CD1c-positive myeloid dendritic cell (primary cell): ENCODE measurements around the gene SLC38A11.
A peak's percentile ranks its signal among the peaks of the same experiment; 100 is the strongest.

Source experiments
- DNase-seq: peaks from one replicate; pipeline ENCODE4 v3.0.0-alpha.2; 2016; ENCODE audit errors: extremely low spot score

SLC38A11 gene

GRCh38 chr2:164972216-164972615 is 16.9 kb upstream of the SLC38A11 start:
- no peak for DNase-seq

DNA sequence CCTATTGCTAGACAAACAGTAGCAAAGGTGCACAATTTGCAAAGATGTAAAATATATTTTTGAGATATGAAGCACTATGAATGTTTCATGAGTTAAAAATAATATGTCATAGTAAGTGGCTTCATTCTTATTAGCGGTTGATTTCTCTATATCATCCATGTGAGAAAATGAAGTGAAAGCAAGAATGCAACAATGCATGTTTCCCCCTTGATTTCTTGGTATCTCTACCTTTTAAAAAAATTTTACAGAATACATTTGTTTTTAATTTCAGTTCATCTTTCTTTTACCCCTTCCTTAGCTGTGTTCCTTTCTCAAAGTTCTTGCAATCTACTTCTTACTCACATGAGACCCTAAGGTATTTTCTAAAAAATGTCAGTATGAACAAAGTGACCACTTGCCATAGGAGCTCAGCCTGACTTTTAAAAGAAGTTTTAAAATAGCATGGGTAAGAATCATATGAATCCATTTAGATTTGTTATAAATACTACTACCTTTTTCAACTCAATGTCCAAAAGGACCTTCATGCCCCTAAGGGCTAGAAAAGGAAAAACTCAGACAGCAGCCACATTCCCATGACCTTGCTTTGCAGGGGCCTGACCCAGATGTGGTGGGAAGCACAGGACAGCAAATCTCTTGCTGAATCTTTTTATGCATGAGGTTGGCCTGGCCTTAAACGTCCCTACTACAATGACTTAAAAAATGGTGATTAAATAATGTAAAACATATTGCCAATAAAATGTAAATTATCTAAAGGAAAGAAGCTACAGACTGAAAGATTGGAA is 14.8 kb upstream of the SLC38A11 start:
- no peak for DNase-seq

DNA sequence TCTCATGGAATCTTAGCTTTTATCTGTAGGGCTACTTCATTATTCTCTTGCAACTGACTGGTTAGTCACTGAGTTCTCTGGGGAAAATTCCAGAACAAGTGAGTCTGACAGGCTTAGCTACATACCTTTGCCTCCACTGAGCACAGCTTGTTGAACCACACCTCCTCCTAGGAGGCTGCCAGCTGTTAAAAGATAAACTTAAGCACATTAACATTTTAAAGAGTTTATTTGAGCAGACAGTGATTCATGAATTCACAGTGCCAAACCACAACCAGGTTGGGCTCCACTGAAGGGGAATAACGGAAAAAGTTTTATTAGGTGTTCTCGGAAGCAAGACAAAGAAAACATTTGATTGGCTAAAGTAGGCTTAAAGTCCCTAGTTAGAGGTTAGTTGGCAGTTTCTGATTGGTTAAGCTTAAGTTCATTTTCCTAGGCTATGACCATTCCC is 12.5 kb upstream of the SLC38A11 start:
- no peak for DNase-seq

DNA sequence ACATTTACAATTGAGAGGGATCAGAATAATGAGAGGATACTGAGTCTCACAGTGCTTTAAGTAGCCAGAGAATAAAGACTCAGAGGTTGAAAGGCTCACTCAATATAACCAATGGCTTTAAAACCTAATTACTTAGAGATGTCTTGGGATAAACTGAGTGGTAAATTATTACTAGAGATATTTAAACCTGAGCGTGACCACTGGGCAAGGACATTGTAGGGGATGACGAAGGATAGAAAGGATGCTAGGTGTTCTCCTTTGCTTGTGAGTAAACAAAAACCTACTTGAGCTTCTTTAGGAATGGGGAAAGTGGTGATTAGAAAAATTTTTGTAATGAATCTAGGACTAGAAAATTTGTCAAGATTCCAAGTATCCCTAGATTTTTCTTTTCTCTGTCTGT is 12.0 kb upstream of the SLC38A11 start:
- DNase-seq: no peak

GRCh38 chr2:164964700-164965099 is 9.4 kb upstream of the SLC38A11 start:
- peak; percentile 18 for DNase-seq

- no peak for DNase-seq
Observed at GRCh38 chr2:164960159-164960558, 4.8 kb upstream of the SLC38A11 start.

DNA sequence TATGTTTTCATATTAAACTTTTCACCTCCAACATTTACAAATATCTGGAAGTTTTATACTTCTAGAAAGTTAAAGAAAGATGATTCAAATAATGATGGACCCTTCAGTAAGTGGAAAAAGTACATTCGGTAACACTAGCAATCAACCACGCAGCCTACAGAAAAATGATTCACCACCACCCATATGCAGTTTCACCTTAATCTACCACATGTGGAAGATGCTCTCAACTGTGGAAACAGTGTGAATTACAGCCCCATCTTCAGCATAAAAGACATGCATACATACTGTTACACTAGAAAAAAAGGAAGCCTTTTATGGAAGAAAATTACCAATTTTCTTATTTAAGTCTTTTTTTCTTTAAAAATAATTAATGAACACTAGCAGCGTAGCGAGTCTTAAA is 1.1 kb downstream of the SLC38A11 start:
- DNase-seq: no peak

DNA sequence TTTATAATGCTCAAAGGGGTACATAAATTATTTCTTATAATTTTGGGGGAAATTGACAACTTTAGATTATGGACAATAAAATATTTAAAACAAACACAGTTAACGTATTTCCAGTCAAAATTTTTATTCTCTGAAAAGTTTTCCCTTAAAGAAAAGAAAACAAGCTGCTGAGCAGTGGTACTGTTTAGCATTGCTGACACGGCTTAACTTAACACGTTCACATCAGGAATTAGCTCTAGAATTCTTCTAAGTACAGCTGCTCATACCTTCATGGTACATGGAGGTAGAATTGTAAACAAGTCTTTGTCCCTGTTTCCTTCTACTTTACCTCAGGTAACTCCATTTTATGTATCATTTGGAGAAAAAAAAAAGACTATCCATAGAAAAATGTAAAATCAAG is 2.0 kb downstream of the SLC38A11 start:
- DNase-seq: no peak

DNA sequence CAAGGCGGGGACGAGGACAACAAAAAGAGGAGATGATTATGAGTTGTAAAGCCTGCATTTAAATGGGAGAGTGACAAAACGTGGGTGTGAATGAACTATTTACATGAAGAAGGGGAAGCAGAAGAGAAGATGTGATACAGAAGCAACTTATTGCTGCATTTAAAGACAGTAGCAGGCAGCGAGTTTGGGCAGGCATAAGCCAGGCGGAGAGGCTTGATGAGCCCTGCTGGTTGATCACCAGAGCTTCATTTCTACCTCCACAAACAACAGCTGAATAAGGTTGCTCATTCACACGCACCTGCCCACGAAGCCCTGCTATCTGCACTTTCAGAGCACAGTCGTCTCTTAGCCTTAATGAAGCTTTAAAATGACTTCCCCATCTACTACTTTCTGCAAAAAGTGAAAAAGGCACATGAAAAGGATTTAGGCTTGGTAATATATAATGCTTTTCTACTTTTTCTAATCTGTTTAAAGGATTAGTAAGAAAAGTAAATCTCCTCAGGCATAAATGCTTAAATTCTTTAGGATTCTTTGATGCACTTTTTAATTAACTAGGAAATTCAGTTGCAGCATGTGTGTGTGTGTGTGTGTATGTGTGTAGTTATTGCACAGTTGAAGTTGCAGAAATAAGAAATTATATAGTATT is 3.1 kb downstream of the SLC38A11 start:
- no peak for DNase-seq

GRCh38 chr2:164948540-164948939 is 6.8 kb downstream of the SLC38A11 start:
- DNase-seq: no peak

- no peak for DNase-seq
Observed at GRCh38 chr2:164947281-164947680, 8.0 kb downstream of the SLC38A11 start.

GRCh38 chr2:164943289-164943688 is 12.0 kb downstream of the SLC38A11 start:
- DNase-seq: no peak

GRCh38 chr2:164937864-164938401 is 17.4 kb downstream of the SLC38A11 start:
- DNase-seq: no peak

GRCh38 chr2:164935118-164936101 is 19.9 kb downstream of the SLC38A11 start:
- no peak for DNase-seq

DNA sequence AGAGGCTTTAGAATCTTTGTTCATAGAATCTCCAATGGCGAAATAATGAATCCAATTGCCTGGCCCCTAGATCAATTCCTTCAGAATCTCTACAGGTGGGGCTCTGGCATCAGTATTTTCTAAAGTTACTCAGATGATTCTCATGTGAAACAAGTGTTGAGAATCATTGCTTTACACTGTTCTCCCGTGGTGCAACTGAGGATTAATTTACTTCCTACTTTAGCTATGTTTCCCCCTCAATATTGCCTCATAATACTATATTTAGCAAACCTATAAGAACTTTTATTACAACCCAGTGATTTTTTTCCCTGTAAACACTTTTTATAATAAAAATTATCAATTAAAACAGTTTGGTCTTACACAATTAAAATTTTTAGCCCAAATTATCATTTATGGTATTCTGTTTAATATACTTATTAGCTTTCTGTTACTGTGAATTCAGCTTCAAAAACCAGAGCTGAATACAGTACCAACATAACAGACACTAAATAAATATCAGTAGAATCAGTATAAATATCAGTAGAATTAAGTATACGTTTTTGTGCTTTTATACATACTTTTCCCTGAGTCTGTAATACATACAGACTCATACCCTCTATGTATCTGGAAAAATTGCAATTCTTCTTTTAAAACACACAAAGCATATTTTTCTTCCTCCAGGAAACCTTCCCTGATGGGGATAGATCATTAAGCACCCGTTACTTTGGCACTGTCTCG is 20.8 kb downstream of the SLC38A11 start:
- no peak for DNase-seq

GRCh38 chr2:164933671-164934189 is 21.6 kb downstream of the SLC38A11 start:
- DNase-seq: no peak

GRCh38 chr2:164932377-164932776 is 22.9 kb downstream of the SLC38A11 start:
- DNase-seq: no peak

GRCh38 chr2:164928101-164928673 is 27.1 kb downstream of the SLC38A11 start:
- DNase-seq: no peak

DNA sequence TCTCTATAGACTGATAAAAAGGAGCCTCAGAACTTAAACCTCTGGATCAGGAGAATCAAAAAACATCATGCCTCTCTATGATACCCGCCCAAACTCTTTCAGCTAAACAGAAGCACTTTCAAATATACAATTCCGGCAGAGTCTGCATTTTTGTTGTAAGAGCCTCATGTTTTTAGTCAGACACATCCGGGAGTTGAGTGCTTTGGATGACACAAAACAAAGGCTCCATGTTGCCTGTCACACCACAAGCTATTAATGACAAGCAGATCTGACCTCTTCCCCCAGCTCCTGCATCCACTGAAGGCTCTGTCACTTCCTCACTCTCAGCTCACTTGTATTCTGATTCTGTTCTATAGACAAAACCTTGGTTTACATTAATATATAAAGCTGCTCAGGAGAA is 33.2 kb downstream of the SLC38A11 start:
- no peak for DNase-seq

DNA sequence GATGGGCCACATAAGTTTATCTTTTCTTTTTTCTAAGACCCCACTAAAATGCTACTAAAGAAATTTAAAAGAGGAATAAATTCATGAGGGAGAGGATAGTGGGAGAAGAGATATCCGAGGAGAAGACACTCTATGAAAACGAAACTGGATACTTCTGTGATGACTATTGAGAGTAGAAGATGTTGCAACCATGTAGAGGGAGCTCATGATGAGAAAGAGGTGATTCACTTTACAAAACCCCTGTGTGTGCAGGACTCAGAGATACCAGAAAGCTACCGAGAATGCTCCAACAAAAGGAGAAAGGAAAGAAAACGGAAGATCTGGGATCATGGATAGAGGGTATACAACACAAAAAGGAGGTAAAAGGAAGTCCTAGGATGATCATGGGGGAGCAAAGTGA is 34.9 kb downstream of the SLC38A11 start:
- DNase-seq: peak; percentile 19
